DND-41 (cell line): ENCODE data around the gene MORN1.

Experiments
- CTCF ChIP-seq: IDR thresholded peaks from 2 replicates; pipeline ENCODE4 v1.5.1; 2012; ENCODE audit warnings: borderline replicate concordance, low read length, moderate library complexity, mild to moderate bottlenecking; ENCODE audit not compliant: poor library complexity, severe bottlenecking; ENCODE audit errors: extremely low read depth
- EZH2 ChIP-seq: IDR thresholded peaks from 3 replicates; pipeline ENCODE4 v1.6.1; 2012; ENCODE audit warnings: borderline replicate concordance, low read depth, mild to moderate bottlenecking, moderate library complexity, low read length, inconsistent platforms; ENCODE audit not compliant: severe bottlenecking

- no peak for TF ChIP-seq CTCF
- no peak for TF ChIP-seq EZH2
These were observed 47.2 kb downstream of the MORN1 start for GRCh38 chr1:2344121-2344681.
